H1 (cell line): Measurements from ENCODE around the gene KRTAP15-1. TPM values are rescaled to one million over a fixed set of nuclear protein-coding genes. Genes with fewer than 3 reads are reported as not detected.

Source experiments
- CTCF ChIA-PET: fragments of 300-600 bp; sonication (Branson Sonifier 250); formaldehyde crosslinking; loops from one replicate; lab custom pipeline; 2021; ENCODE audit not compliant: partially characterized antibody; lab: Charles Lee
- POLR2A ChIA-PET: fragments of 300-600 bp; sonication (Branson Sonifier 250); formaldehyde crosslinking; loops from one replicate; lab custom pipeline; 2021; ENCODE audit warnings: inconsistent platforms; ENCODE audit not compliant: partially characterized antibody; lab: Charles Lee
- DNase-seq, 2 experiments: peaks; one replicate each; pipeline versions ENCODE4 v3.0.0 to v3.0.0-alpha.2; 2010 to 2022; ENCODE audit warnings: low spot score in 2 of 2, low read depth in 1 of 2, mixed read lengths in 1 of 2
- FAIRE-seq: peaks from 2 replicates; lab custom pipeline; 2011; peaks lifted over from hg19 to GRCh38; lab: Jason Lieb, UNC
- H2AFZ ChIP-seq: 2 replicates; pipeline ENCODE4 v1.8.1; 2012; ENCODE audit warnings: low read length, inconsistent platforms
- H2AK5ac ChIP-seq: 2 replicates; pipeline ENCODE4 v1.6.1; 2013; ENCODE audit warnings: low read depth, low read length
- H2BK120ac ChIP-seq: replicated peaks from 2 replicates; pipeline ENCODE3; 2013; ENCODE audit warnings: low read depth, low read length, inconsistent platforms
- H2BK12ac ChIP-seq: 2 replicates; pipeline ENCODE4 v1.6.1; 2013; ENCODE audit warnings: low read depth, low read length
- H2BK15ac ChIP-seq: 2 replicates; pipeline ENCODE4 v1.6.1; 2013; ENCODE audit warnings: low read length
- H2BK20ac ChIP-seq: 2 replicates; pipeline ENCODE4 v1.6.1; 2013; ENCODE audit warnings: low read length
- H2BK5ac ChIP-seq: 2 replicates; pipeline ENCODE4 v1.6.1; 2013; ENCODE audit warnings: low read depth, low read length
- H3K14ac ChIP-seq: 2 replicates; pipeline ENCODE4 v1.6.1; 2013; ENCODE audit warnings: inconsistent platforms; ENCODE audit not compliant: insufficient read length
- H3K18ac ChIP-seq: 2 replicates; pipeline ENCODE4 v1.6.1; 2013; ENCODE audit warnings: low read length; ENCODE audit errors: extremely low read depth
- H3K23ac ChIP-seq: 2 replicates; pipeline ENCODE4 v1.6.1; 2013; ENCODE audit warnings: inconsistent platforms; ENCODE audit not compliant: insufficient read length
- H3K23me2 ChIP-seq: 2 replicates; pipeline ENCODE4 v1.6.1; 2013; ENCODE audit warnings: low read depth, low read length
- H3K27ac ChIP-seq: 2 replicates; pipeline ENCODE4 v1.6.1; 2011; ENCODE audit warnings: low read depth, low read length, inconsistent platforms
- H3K27me3 ChIP-seq, 4 experiments: replicated peaks in 1 of 4; 1 replicate in 1 of 4; 2 replicates in 3 of 4; pipeline versions ENCODE4 v1.6.1 to v1.8.1; 2011 to 2013; ENCODE audit warnings: low read length in 3 of 4, mild to moderate bottlenecking in 3 of 4, inconsistent platforms in 2 of 4, mixed read lengths in 2 of 4, moderate library complexity in 1 of 4; ENCODE audit not compliant: control insufficient read depth in 3 of 4, insufficient read depth in 3 of 4; ENCODE audit errors: extremely low read depth in 1 of 4
- H3K36me3 ChIP-seq, 4 experiments: 2 replicates each; pipeline versions ENCODE4 v1.6.1 to v1.8.1; 2011 to 2013; ENCODE audit warnings: mild to moderate bottlenecking in 4 of 4, low read length in 3 of 4, moderate library complexity in 2 of 4, control low read depth in 1 of 4, inconsistent platforms in 1 of 4; ENCODE audit not compliant: insufficient read depth in 4 of 4, control insufficient read depth in 2 of 4
- H3K4ac ChIP-seq: replicated peaks from 2 replicates; pipeline ENCODE3; 2013; ENCODE audit warnings: low read length, low read depth, mixed read lengths, inconsistent platforms; ENCODE audit not compliant: insufficient read length
- H3K4me1 ChIP-seq, 4 experiments: replicated peaks in 1 of 4; 1 replicate in 1 of 4; 2 replicates in 3 of 4; pipeline versions ENCODE4 v1.6.1 to v1.8.1; 2011 to 2013; ENCODE audit warnings: low read length in 3 of 4, inconsistent platforms in 2 of 4, mixed read lengths in 1 of 4; ENCODE audit not compliant: insufficient read depth in 4 of 4, control insufficient read depth in 3 of 4
- H3K4me2 ChIP-seq, 2 experiments: 2 replicates each; pipeline versions ENCODE4 v1.6.1 to v1.8.1; 2011 to 2013; ENCODE audit warnings: low read depth in 2 of 2, low read length in 2 of 2, control low read depth in 1 of 2, inconsistent platforms in 1 of 2, mild to moderate bottlenecking in 1 of 2; ENCODE audit not compliant: insufficient read depth in 1 of 2
- H3K4me3 ChIP-seq, 4 experiments: fragments of 200-600, 300-600 bp in 1 of 4; sonication (generic), shearing (Covaris generic), sonication (Bioruptor Twin) in 1 of 4; 2 replicates each; pipeline versions ENCODE4 v1.5.1 to v1.8.1; 2011 to 2016; ENCODE audit warnings: low read length in 4 of 4, low read depth in 3 of 4, control low read depth in 2 of 4, inconsistent platforms in 2 of 4, mild to moderate bottlenecking in 2 of 4, mixed read lengths in 1 of 4, moderate library complexity in 1 of 4; ENCODE audit not compliant: insufficient read depth in 2 of 4; ENCODE audit errors: extremely low read depth in 1 of 4
- H3K56ac ChIP-seq: replicated peaks from 2 replicates; pipeline ENCODE3; 2013; ENCODE audit warnings: low read depth, mild to moderate bottlenecking, mixed read lengths, low read length, inconsistent platforms; ENCODE audit not compliant: insufficient read length
- H3K79me1 ChIP-seq: 2 replicates; pipeline ENCODE4 v1.6.1; 2013; ENCODE audit warnings: low read depth, low read length, control low read depth
- H3K79me2 ChIP-seq, 2 experiments: 2 replicates each; pipeline versions ENCODE4 v1.6.1 to v1.8.1; 2012 to 2013; ENCODE audit warnings: low read length in 2 of 2, mild to moderate bottlenecking in 2 of 2, inconsistent platforms in 1 of 2; ENCODE audit not compliant: insufficient read depth in 2 of 2, control insufficient read depth in 1 of 2
- H3K9ac ChIP-seq, 4 experiments: replicated peaks in 1 of 4; 1 replicate in 1 of 4; 2 replicates in 3 of 4; pipeline versions ENCODE4 v1.6.1 to v1.8.1; 2011 to 2013; ENCODE audit warnings: low read depth in 3 of 4, low read length in 3 of 4, control low read depth in 2 of 4, mild to moderate bottlenecking in 2 of 4, moderate library complexity in 2 of 4, inconsistent platforms in 1 of 4; ENCODE audit errors: extremely low read depth in 1 of 4
- H3K9me3 ChIP-seq, 2 experiments: 2 replicates each; pipeline versions ENCODE4 v1.6.1 to v1.8.1; 2012 to 2013; ENCODE audit warnings: mild to moderate bottlenecking in 2 of 2, moderate library complexity in 2 of 2, control low read depth in 1 of 2, inconsistent platforms in 1 of 2, low read depth in 1 of 2, low read length in 1 of 2, mixed read lengths in 1 of 2; ENCODE audit not compliant: insufficient read depth in 2 of 2
- H4K20me1 ChIP-seq, 2 experiments: replicated peaks in 1 of 2; 2 replicates each; pipeline versions ENCODE3 to v1.8.1; 2011 to 2013; ENCODE audit warnings: inconsistent platforms in 2 of 2, low read length in 2 of 2, mild to moderate bottlenecking in 1 of 2; ENCODE audit not compliant: insufficient read depth in 2 of 2, control insufficient read depth in 1 of 2
- H4K5ac ChIP-seq: 2 replicates; pipeline ENCODE4 v1.6.1; 2013; ENCODE audit warnings: low read length, low read depth, mixed read lengths, inconsistent platforms; ENCODE audit not compliant: insufficient read length
- H4K8ac ChIP-seq: 2 replicates; pipeline ENCODE4 v1.8.0; 2013; ENCODE audit warnings: mild to moderate bottlenecking, moderate library complexity, low read length, inconsistent platforms; ENCODE audit not compliant: insufficient read depth; ENCODE audit errors: extremely low read depth
- H4K91ac ChIP-seq: replicated peaks from 2 replicates; pipeline ENCODE3; 2013; ENCODE audit warnings: low read length, mixed read lengths, inconsistent platforms; ENCODE audit not compliant: insufficient read length
- BACH1 ChIP-seq: IDR thresholded peaks from 2 replicates; pipeline ENCODE4 v1.6.1; 2012; ENCODE audit warnings: low read length, improper control_type of control experiment
- E2F6 ChIP-seq: IDR thresholded peaks from 2 replicates; pipeline ENCODE4 v1.6.1; 2012; ENCODE audit warnings: inconsistent platforms
- EZH2 ChIP-seq: fragments of 200-600 bp; sonication (generic); IDR thresholded peaks from 2 replicates; pipeline ENCODE4 v1.7.1; 2012; ENCODE audit warnings: low read depth, mild to moderate bottlenecking, moderate library complexity, low read length, inconsistent platforms; ENCODE audit not compliant: severe bottlenecking
- KDM4A ChIP-seq: IDR thresholded peaks from one replicate; pipeline ENCODE4 v1.7.1; 2012; ENCODE audit warnings: low read depth, mild to moderate bottlenecking, moderate library complexity, low read length, inconsistent platforms; ENCODE audit not compliant: severe bottlenecking
- KDM5A ChIP-seq: fragments of 200-600 bp; IDR thresholded peaks from 2 replicates; pipeline ENCODE4 v1.7.1; 2012; ENCODE audit warnings: mild to moderate bottlenecking, low read length, inconsistent platforms, mixed read lengths
- NANOG ChIP-seq: IDR thresholded peaks from 2 replicates; pipeline ENCODE4 v1.6.1; 2011; ENCODE audit warnings: low read length, low read depth, mild to moderate bottlenecking, inconsistent platforms; ENCODE audit not compliant: insufficient read depth, poor library complexity, severe bottlenecking
- SAP30 ChIP-seq: fragments of 300-600 bp; sonication (generic); IDR thresholded peaks from 2 replicates; pipeline ENCODE4 v1.7.1; 2012; ENCODE audit warnings: low read length, moderate library complexity, mild to moderate bottlenecking, inconsistent platforms; ENCODE audit not compliant: insufficient read depth, insufficient replicate concordance
- SIN3A ChIP-seq, 2 experiments: IDR thresholded peaks in 1 of 2; conservative IDR thresholded peaks in 1 of 2; 2 replicates each; pipeline ENCODE4 v1.6.1; 2011 to 2012; ENCODE audit warnings: low read length in 2 of 2, improper control_type of control experiment in 1 of 2, low read depth in 1 of 2, mild to moderate bottlenecking in 1 of 2
- TCF12 ChIP-seq: IDR thresholded peaks from 2 replicates; pipeline ENCODE4 v1.6.1; 2011; ENCODE audit warnings: low read depth, mild to moderate bottlenecking, low read length
- TEAD4 ChIP-seq: IDR thresholded peaks from 2 replicates; pipeline ENCODE4 v1.6.1; 2012; ENCODE audit warnings: low read depth, low read length, inconsistent platforms, mixed read lengths
- USF2 ChIP-seq: IDR thresholded peaks from 2 replicates; pipeline ENCODE4 v1.6.1; 2011; ENCODE audit warnings: low read length, improper control_type of control experiment
- YY1 ChIP-seq: IDR thresholded peaks from 2 replicates; pipeline ENCODE4 v1.6.1; 2011; ENCODE audit warnings: low read depth, mild to moderate bottlenecking, low read length
- WGBS, 2 experiments: shearing (Covaris generic) in 1 of 2; methylation state at CpG; one replicate each; pipeline versions ENCODE4 v1.1.6 to v1.1.7; 2013 to 2015; ENCODE audit warnings: low lambda C conversion rate in 2 of 2, mixed read lengths in 2 of 2, inconsistent platforms in 1 of 2, low coverage in 1 of 2, missing lambda C conversion rate in 1 of 2; ENCODE audit not compliant: insufficient replicate concordance in 2 of 2, insufficient coverage in 1 of 2, insufficient read length in 1 of 2; ENCODE audit errors: extremely low coverage in 1 of 2, missing lambda C conversion rate in 1 of 2; 5-methylcytosine and 5-hydroxymethylcytosine counted together
- polyA plus RNA-seq, 7 experiments: library from polyadenylated mRNA; depleted of rRNA in 3 of 7; stranded (reverse) in 5 of 7; unstranded in 2 of 7; fragments of >200 nt in 5 of 7; fragments of 200-250 nt in 2 of 7; gene quantifications; 1 replicate in 5 of 7; 2 replicates in 1 of 7; 4 replicates in 1 of 7; pipeline versions ENCODE4 v1.2.1 to v1.2.3, GENCODE V29; 2011 to 2013; ENCODE audit warnings: missing spikeins in 2 of 7, mixed read lengths in 2 of 7
- total RNA-seq: library from RNA; stranded (reverse); fragmentation: NEBNext Ultra II Directional; extraction: Animal tissue kit (Norgen Biotek cat#: 25700); gene quantifications from 2 replicates; pipeline ENCODE4 v1.2.1, GENCODE V29; 2021

The KRTAP15-1 gene
- total and polyA plus RNA-seq, 2 of the 8 experiments (the other 6 are each of a cell fraction or from before 2014, with no cell fraction given), result not detected

GRCh38 chr21:30480145-30480544 lies 40.1 kb downstream of the KRTAP15-1 start, which contains the start of gene KRTAP19-1:
Gene KRTAP19-1 (minus strand): TSS chr21:30480367. CDS start chr21:30480317, 50 bp downstream.
- Histone ChIP-seq H3K36me3 (no peaks in the 10 kb centered on the region), H3K27ac (no peak within 1 kb of the TSS), H3K56ac (no peak within 1 kb of the TSS), H3K79me1 (no peaks in the 10 kb centered on the region), H2BK20ac (no peak within 1 kb of the TSS), H4K20me1 (no peaks in the 10 kb centered on the region), H4K91ac (no peak within 1 kb of the TSS), H3K14ac (no peak within 1 kb of the TSS), H3K4me3 (no peak within 1 kb of the TSS), H3K23me2 (no peaks in the 10 kb centered on the region), H3K27me3 (no peaks in the 10 kb centered on the region), H2AFZ (no peak within 1 kb of the TSS), H3K79me2 (no peaks in the 10 kb centered on the region), H3K9ac (no peak within 1 kb of the TSS), H3K18ac (no peak within 1 kb of the TSS), H3K9me3 (peaks cover 0 to 2% of the 10 kb centered on the region in 2 experiments; a peak in 1 of 4 replicates), H2AK5ac (no peak within 1 kb of the TSS), H2BK12ac (no peak within 1 kb of the TSS), H3K4me1 (no peaks in the 10 kb centered on the region), H2BK15ac (no peak within 1 kb of the TSS), H4K5ac (no peak within 1 kb of the TSS), H3K23ac (no peak within 1 kb of the TSS), H3K4ac (no peak within 1 kb of the TSS), H2BK5ac (no peak within 1 kb of the TSS), H3K4me2 (no peak within 1 kb of the TSS), H2BK120ac (no peak within 1 kb of the TSS), H4K8ac (no peak within 1 kb of the TSS)
- ChIA-PET CTCF (interaction anchor here (1.1 to 2.1 kb wide), 2 partner anchors 26 to 28 kb away, joined by 3 to 8 read pairs; no protein-coding TSS in a partner anchor), POLR2A (no interaction called here)
- FAIRE-seq (no peak), DNase-seq (no peak)
- 97% methylated on average over 7 of the region's 7 CpGs; no CpG with 5 or more reads in 1 of the 2 experiments for WGBS, 2 experiments
- TF ChIP-seq EZH2 (no peak), KDM5A (no peak), YY1 (no peak), KDM4A (no peak), SIN3A (conservative IDR thresholded peaks at IDR 0.05 in 1 of 2, IDR thresholded peaks at IDR 0.05 in 1 of 2; ENCODE audit: low read depth in 1 of 2, low read length in 2 of 2) (no peak), SAP30 (no peak), BACH1 (no peak), TCF12 (no peak), NANOG (no peak), USF2 (no peak), TEAD4 (no peak), E2F6 (no peak)
